Measurements from ENCODE around the gene MEGF11. TPM values are rescaled to one million over a fixed set of nuclear protein-coding genes. Genes with fewer than 3 reads are reported as not detected.

The MEGF11 gene
- total and polyA plus RNA-seq, 10 donors = 0.02 to 0.61 (median 0.23) TPM; not detected in 4

DNA sequence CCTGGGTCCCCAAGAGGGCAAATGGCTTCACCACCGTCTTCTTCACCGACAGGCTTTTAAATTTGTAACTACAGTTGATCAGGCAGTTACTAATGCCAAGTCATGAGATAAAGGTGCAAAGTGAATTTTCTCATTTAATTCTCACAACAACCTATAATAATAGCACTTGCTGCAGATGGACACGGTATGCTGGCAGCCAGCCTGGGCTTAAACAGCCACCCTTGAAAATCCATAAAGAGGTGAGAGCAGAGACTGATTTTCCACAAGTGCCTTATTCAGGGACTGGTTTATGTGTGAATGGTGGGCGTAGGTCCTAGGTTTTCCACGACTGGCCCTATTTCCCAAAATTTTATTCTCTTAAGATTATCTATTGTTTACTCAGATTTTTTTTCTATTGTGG lies 266.4 kb downstream of the MEGF11 start:
- intact Hi-C loops (cut with DNase I; ENCODE audit: low total_unique reads) = no loop called here
- peaks cover 0 to 8% (median 6%) of the 10 kb centered on the region in 6 donors for H3K4me1 ChIP-seq
- H3K9me3 ChIP-seq = no peaks in the 10 kb centered on the region
- TF ChIP-seq, protein P1, sequence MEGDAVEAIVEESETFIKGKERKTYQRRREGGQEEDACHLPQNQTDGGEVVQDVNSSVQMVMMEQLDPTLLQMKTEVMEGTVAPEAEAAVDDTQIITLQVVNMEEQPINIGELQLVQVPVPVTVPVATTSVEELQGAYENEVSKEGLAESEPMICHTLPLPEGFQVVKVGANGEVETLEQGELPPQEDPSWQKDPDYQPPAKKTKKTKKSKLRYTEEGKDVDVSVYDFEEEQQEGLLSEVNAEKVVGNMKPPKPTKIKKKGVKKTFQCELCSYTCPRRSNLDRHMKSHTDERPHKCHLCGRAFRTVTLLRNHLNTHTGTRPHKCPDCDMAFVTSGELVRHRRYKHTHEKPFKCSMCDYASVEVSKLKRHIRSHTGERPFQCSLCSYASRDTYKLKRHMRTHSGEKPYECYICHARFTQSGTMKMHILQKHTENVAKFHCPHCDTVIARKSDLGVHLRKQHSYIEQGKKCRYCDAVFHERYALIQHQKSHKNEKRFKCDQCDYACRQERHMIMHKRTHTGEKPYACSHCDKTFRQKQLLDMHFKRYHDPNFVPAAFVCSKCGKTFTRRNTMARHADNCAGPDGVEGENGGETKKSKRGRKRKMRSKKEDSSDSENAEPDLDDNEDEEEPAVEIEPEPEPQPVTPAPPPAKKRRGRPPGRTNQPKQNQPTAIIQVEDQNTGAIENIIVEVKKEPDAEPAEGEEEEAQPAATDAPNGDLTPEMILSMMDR (IDR thresholded peaks at IDR 0.05 in 8 of 11, conservative IDR thresholded peaks at IDR 0.05 in 3 of 11) = no peak
- TF ChIP-seq POLR2AphosphoS5 (IDR thresholded peaks at IDR 0.05) (no peak), POLR2A (IDR thresholded peaks at IDR 0.05) (no peak)
- no peak overlapping the region for H3K27ac ChIP-seq
- WGBS, 5 donors = 69 to 78% (median 72%) methylated on average over 5 of the region's 5 CpGs
- DNase-seq = no peak
- H3K27me3 ChIP-seq (replicated peaks in 1 of 7) = peaks cover 0 to 86% (median 11%) of the 10 kb centered on the region in 7 donors
- no peak overlapping the region for H3K4me3 ChIP-seq
- no peaks in the 10 kb centered on the region for H3K36me3 ChIP-seq

DNA sequence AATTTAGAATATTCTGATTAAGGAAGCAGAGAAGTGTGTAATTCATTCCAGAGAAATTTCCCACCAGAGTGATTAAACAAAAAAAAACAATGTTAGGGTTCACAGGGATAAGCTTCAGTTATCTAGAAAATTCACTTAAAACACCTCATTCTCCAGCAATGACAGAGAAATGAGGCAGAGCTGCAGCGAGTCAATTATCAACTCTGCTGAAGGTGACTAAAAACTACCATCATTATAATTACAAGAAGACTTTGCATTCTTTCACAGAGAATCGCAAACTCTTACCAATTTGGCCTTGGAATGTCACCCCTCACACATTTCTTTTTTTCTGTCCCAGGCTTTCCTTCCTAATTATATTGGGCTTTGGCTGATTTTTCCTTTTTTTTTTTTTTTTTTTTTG lies 267.1 kb downstream of the MEGF11 start:
- no peak overlapping the region for H3K4me3 ChIP-seq
- intact Hi-C loops (cut with DNase I; ENCODE audit: low total_unique reads) = no loop called here
- H3K36me3 ChIP-seq = no peaks in the 10 kb centered on the region
- H3K27ac ChIP-seq = no peak overlapping the region
- DNase-seq = no peak
- peaks cover 0 to 15% (median 11%) of the 10 kb centered on the region in 6 donors for H3K4me1 ChIP-seq
- peaks cover 0 to 86% (median 17%) of the 10 kb centered on the region in 7 donors for H3K27me3 ChIP-seq (replicated peaks in 1 of 7)
- no peaks in the 10 kb centered on the region for H3K9me3 ChIP-seq
- TF ChIP-seq, protein P1 (IDR thresholded peaks at IDR 0.05 in 8 of 11, conservative IDR thresholded peaks at IDR 0.05 in 3 of 11) = no peak
- no peak for TF ChIP-seq POLR2AphosphoS5 (IDR thresholded peaks at IDR 0.05)
- no peak for TF ChIP-seq POLR2A (IDR thresholded peaks at IDR 0.05)
- WGBS, 5 donors = 41 to 62% (median 45%) methylated on average over 2 of the region's 2 CpGs

DNA sequence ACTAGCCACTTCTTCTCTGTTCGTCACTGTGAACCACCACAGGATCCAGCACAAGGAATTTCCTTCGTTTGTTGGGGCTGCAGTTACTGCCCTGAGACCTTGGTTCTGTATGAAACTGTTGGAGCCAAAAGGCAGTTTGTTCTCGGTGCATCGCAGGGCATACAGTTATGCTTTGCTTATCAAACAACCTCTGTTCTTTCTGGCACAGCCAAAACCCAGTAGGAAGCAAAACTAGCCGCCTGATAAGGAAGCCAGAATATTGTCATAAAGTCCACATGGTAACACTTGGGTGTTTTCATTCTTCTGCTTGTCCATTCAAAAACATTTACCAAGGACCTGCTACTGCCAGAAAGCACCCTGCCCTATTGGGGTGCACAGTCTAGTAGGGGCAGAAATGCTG lies 268.2 kb downstream of the MEGF11 start:
- H3K9me3 ChIP-seq = no peaks in the 10 kb centered on the region
- H3K4me1 ChIP-seq = peaks cover 0 to 17% (median 11%) of the 10 kb centered on the region in 6 donors
- no peak for DNase-seq
- H3K4me3 ChIP-seq = no peak overlapping the region
- peaks cover 0 to 82% (median 19%) of the 10 kb centered on the region in 7 donors for H3K27me3 ChIP-seq (replicated peaks in 1 of 7)
- H3K27ac ChIP-seq = no peak overlapping the region
- WGBS, 5 donors = 67 to 83% (median 70%) methylated on average over 5 of the region's 5 CpGs
- TF ChIP-seq POLR2A (IDR thresholded peaks at IDR 0.05) = no peak
- no peak for TF ChIP-seq POLR2AphosphoS5 (IDR thresholded peaks at IDR 0.05)
- TF ChIP-seq, protein P1 (IDR thresholded peaks at IDR 0.05 in 8 of 11, conservative IDR thresholded peaks at IDR 0.05 in 3 of 11) = no peak
- intact Hi-C loops (cut with DNase I; ENCODE audit: low total_unique reads) = no loop called here
- no peaks in the 10 kb centered on the region for H3K36me3 ChIP-seq

DNA sequence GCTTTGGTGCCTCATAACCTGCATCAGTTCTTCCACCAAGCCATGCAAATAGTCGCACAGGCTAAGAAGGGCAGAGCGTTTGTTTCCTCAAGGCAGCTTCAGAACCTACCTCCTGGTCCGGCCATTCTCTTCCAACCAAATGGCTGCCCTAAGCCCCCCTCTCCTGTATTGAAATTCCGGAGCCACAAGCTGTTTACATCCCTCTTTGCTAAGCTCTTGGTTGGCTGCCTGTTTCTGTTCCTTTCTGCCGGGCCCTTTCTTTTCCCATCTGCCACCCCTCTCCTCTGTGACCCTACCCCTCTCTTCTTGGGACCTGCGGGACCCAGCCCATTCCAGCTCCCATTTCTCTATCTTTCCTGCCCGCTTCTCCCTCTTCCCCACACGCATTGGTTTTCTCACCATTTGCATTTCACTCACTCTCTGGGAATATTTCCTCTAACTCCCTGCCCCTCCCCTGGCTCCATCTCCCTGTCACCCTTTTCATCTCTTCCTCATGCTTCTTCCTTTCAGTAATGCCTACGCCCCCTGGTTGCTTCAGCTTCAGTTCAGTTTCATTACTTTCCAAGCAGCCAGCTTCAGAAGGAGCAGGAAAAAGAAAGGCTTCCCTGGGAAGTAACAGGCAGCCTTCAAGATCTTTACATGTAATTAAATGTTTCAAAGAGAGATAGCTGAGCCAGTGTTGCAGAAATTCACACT lies 270.8 kb downstream of the MEGF11 start:
- intact Hi-C loops (cut with DNase I; ENCODE audit: low total_unique reads) = loop anchor here (5.0 kb wide), 1 partner anchor 305 kb away; no protein-coding TSS in a partner anchor
- Histone ChIP-seq H3K4me1 (peaks cover 0 to 17% (median 11%) of the 10 kb centered on the region in 6 donors), H3K9me3 (no peaks in the 10 kb centered on the region), H3K4me3 (peak overlapping the region in 5 of 8 donors; percentile 14 to 74 (median 39)), H3K36me3 (no peaks in the 10 kb centered on the region), H3K27me3 (replicated peaks in 1 of 7) (peaks cover 0 to 63% (median 19%) of the 10 kb centered on the region in 7 donors), H3K27ac (no peak overlapping the region)
- TF ChIP-seq POLR2A (IDR thresholded peaks at IDR 0.05) (no peak), POLR2AphosphoS5 (IDR thresholded peaks at IDR 0.05) (no peak)
- TF ChIP-seq, protein P1 (IDR thresholded peaks at IDR 0.05 in 8 of 11, conservative IDR thresholded peaks at IDR 0.05 in 3 of 11) = peak in 1 of 11 experiments; percentile 7
- DNase-seq = no peak
- 20 to 23% (median 22%) methylated on average over 9 of the region's 9 CpGs for WGBS, 5 donors
